GM19452 (cell line): ENCODE measurements around the gene HMCN2.

Experiments
- ATAC-seq: cut with Tn5 transposase; IDR thresholded peaks from one replicate; pipeline ENCODE4 v1.9.1; 2021; ENCODE audit not compliant: unreplicated experiment

Gene HMCN2

GRCh38 chr9:130359819-130360218, 94.3 kb downstream of the HMCN2 start:
- ATAC-seq: no peak

- no peak for ATAC-seq
Measured at GRCh38 chr9:130360672-130361071, 95.1 kb downstream of the HMCN2 start.

GRCh38 chr9:130361873-130362362, 96.4 kb downstream of the HMCN2 start:
- no peak for ATAC-seq

- no peak for ATAC-seq
Measured at GRCh38 chr9:130362691-130363090, 97.1 kb downstream of the HMCN2 start.

GRCh38 chr9:130363755-130364404, 98.3 kb downstream of the HMCN2 start:
- ATAC-seq: no peak

GRCh38 chr9:130364619-130365322, 99.2 kb downstream of the HMCN2 start:
- no peak for ATAC-seq

GRCh38 chr9:130365323-130365721, 99.8 kb downstream of the HMCN2 start:
- no peak for ATAC-seq

- ATAC-seq: no peak
Measured at GRCh38 chr9:130366072-130366471, 100.5 kb downstream of the HMCN2 start.

GRCh38 chr9:130366888-130367550, 101.5 kb downstream of the HMCN2 start:
- ATAC-seq: no peak

GRCh38 chr9:130368631-130369103, 103.1 kb downstream of the HMCN2 start:
- no peak for ATAC-seq

- no peak for ATAC-seq
Measured at GRCh38 chr9:130370226-130370625, 104.7 kb downstream of the HMCN2 start.

GRCh38 chr9:130371196-130371966, 105.8 kb downstream of the HMCN2 start:
- ATAC-seq: no peak

- ATAC-seq: no peak
Measured at GRCh38 chr9:130372057-130372456, 106.5 kb downstream of the HMCN2 start.

GRCh38 chr9:130373679-130374325, 108.2 kb downstream of the HMCN2 start:
- ATAC-seq: no peak

- ATAC-seq: no peak
Measured at GRCh38 chr9:130377612-130378011, 112.1 kb downstream of the HMCN2 start.

GRCh38 chr9:130378875-130379648, 113.5 kb downstream of the HMCN2 start:
- ATAC-seq: no peak

GRCh38 chr9:130379649-130379970, 114.0 kb downstream of the HMCN2 start:
- ATAC-seq: no peak

GRCh38 chr9:130380920-130381469, 115.4 kb downstream of the HMCN2 start:
- no peak for ATAC-seq

- no peak for ATAC-seq
Measured at GRCh38 chr9:130381660-130382059, 116.1 kb downstream of the HMCN2 start.

- ATAC-seq: no peak
Measured at GRCh38 chr9:130382096-130382495, 116.5 kb downstream of the HMCN2 start.
